PC-3 (cell line): ENCODE data around the gene BICD2.

Experiments
- CTCF ChIP-seq: fragments of 300-600 bp; sonication (generic); conservative IDR thresholded peaks from 2 replicates; pipeline ENCODE4 v1.5.1; 2017; ENCODE audit warnings: antibody characterized with exemption, low read depth, mild to moderate bottlenecking, low read length
- EZH2 ChIP-seq: fragments of 300-600 bp; sonication (generic); IDR thresholded peaks from one replicate; pipeline ENCODE4 v1.6.1; 2017; ENCODE audit warnings: antibody characterized with exemption, mild to moderate bottlenecking, low read length; ENCODE audit not compliant: unreplicated experiment

GRCh38 chr9:92754091-92754745 is 10.4 kb downstream of the BICD2 start:
- no peak for TF ChIP-seq CTCF
- TF ChIP-seq EZH2: no peak
